HG03103 (cell line): ENCODE measurements around the gene TCF4.

Experiments
- ATAC-seq: cut with Tn5 transposase; IDR thresholded peaks from one replicate; pipeline ENCODE4 v1.9.1; 2021; ENCODE audit warnings: low read depth; ENCODE audit not compliant: unreplicated experiment

The TCF4 gene

GRCh38 chr18:55275039-55275901 lies 312.7 kb downstream of the TCF4 start:
- ATAC-seq, result no peak

- ATAC-seq, result no peak
Observed at GRCh38 chr18:55272510-55273243, 315.3 kb downstream of the TCF4 start.

- no peak for ATAC-seq
Observed at GRCh38 chr18:55269622-55270021, 318.4 kb downstream of the TCF4 start.

- ATAC-seq, result peak; percentile 40
Observed at GRCh38 chr18:55268628-55269275, 319.2 kb downstream of the TCF4 start.

GRCh38 chr18:55268151-55268601 lies 319.8 kb downstream of the TCF4 start:
- ATAC-seq, result peak; percentile 60

- no peak for ATAC-seq
Observed at GRCh38 chr18:55266981-55267380, 321.0 kb downstream of the TCF4 start.

- peak; percentile 35 for ATAC-seq
Observed at GRCh38 chr18:55265984-55266383, 322.0 kb downstream of the TCF4 start.

GRCh38 chr18:55265130-55265675 lies 322.8 kb downstream of the TCF4 start:
- no peak for ATAC-seq

- ATAC-seq, result no peak
Observed at GRCh38 chr18:55264108-55264507, 323.9 kb downstream of the TCF4 start.

- no peak for ATAC-seq
Observed at GRCh38 chr18:55262021-55262560, 325.9 kb downstream of the TCF4 start.

GRCh38 chr18:55261253-55261652 lies 326.7 kb downstream of the TCF4 start:
- ATAC-seq, result no peak

GRCh38 chr18:55258088-55258487 lies 329.9 kb downstream of the TCF4 start:
- ATAC-seq, result no peak

- ATAC-seq, result no peak
Observed at GRCh38 chr18:55256929-55257289, 331.1 kb downstream of the TCF4 start.

GRCh38 chr18:55256226-55256928 lies 331.6 kb downstream of the TCF4 start:
- no peak for ATAC-seq

GRCh38 chr18:55253814-55254213 lies 334.2 kb downstream of the TCF4 start:
- ATAC-seq, result no peak

- peak; percentile 30 for ATAC-seq
Observed at GRCh38 chr18:55252901-55253300, 335.1 kb downstream of the TCF4 start.

- ATAC-seq, result no peak
Observed at GRCh38 chr18:55252053-55252675, 335.8 kb downstream of the TCF4 start.

- ATAC-seq, result no peak
Observed at GRCh38 chr18:55251254-55251971, 336.6 kb downstream of the TCF4 start.

- ATAC-seq, result peak; percentile 39
Observed at GRCh38 chr18:55250768-55251173, 337.2 kb downstream of the TCF4 start.
